Measurements from ENCODE around the gene MTG1.

DNA sequence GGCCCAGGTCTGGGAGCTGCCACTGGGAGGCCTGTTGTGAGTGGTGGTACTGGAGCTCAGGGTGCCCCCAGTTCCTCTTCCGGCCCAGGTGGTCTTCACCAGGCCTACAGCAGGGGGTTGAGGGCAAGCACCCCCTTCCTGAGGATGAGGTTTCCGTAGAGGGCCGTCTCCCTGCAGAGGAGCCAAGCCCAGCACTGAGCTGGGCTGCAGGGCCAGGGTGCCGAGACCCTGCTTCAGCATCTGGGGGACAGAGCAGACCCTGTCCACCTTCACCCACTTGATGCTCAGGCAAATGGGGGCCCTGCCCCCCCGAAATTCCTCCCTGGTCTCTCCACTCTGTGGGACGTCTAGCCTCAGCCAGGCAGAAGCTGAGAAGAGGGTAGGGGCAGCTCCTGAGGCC is 38.7 kb upstream of the MTG1 start:
- TF ChIP-seq POLR2A (IDR thresholded peaks at IDR 0.05), result no peak
- TF ChIP-seq, protein P1, sequence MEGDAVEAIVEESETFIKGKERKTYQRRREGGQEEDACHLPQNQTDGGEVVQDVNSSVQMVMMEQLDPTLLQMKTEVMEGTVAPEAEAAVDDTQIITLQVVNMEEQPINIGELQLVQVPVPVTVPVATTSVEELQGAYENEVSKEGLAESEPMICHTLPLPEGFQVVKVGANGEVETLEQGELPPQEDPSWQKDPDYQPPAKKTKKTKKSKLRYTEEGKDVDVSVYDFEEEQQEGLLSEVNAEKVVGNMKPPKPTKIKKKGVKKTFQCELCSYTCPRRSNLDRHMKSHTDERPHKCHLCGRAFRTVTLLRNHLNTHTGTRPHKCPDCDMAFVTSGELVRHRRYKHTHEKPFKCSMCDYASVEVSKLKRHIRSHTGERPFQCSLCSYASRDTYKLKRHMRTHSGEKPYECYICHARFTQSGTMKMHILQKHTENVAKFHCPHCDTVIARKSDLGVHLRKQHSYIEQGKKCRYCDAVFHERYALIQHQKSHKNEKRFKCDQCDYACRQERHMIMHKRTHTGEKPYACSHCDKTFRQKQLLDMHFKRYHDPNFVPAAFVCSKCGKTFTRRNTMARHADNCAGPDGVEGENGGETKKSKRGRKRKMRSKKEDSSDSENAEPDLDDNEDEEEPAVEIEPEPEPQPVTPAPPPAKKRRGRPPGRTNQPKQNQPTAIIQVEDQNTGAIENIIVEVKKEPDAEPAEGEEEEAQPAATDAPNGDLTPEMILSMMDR (IDR thresholded peaks at IDR 0.05), result no peak
